Endothelial cell of umbilical vein (primary cell): ENCODE data around the gene ADTRP. TPM values are rescaled to one million over a fixed set of nuclear protein-coding genes. Genes with fewer than 3 reads are reported as not detected.

Experiments
- BruUV-seq: library from RNA; stranded (reverse); fragments of 400-500 nt; replicated peaks from 2 replicates; lab custom pipeline; 2021; lab: Mats Ljungman, UMichigan
- CTCF ChIA-PET: fragments of 300-600, 350-600 bp; sonication (Branson Sonifier 250); formaldehyde crosslinking; loops from one replicate; lab custom pipeline; 2021; ENCODE audit warnings: antibody characterized with exemption, inconsistent platforms; lab: Charles Lee
- POLR2A ChIA-PET: fragments of 300-600, 350-600 bp; sonication (Branson Sonifier 250); formaldehyde crosslinking; loops from one replicate; lab custom pipeline; 2021; ENCODE audit warnings: antibody characterized with exemption, inconsistent platforms; lab: Charles Lee
- DNase-seq: peaks from one replicate; pipeline ENCODE4 v3.0.0-alpha.2; 2011; ENCODE audit warnings: low read depth, low spot score
- FAIRE-seq: peaks from 2 replicates; lab custom pipeline; 2011; peaks lifted over from hg19 to GRCh38; lab: Jason Lieb, UNC
- H2AFZ ChIP-seq: 2 replicates; pipeline ENCODE4 v1.6.0; 2012; ENCODE audit warnings: low read depth, low read length, control low read depth, inconsistent platforms
- H3K27ac ChIP-seq: 2 replicates; pipeline ENCODE4 v1.5.1; 2011; ENCODE audit warnings: low read depth, mild to moderate bottlenecking, control low read depth, low read length, moderate library complexity; ENCODE audit not compliant: insufficient read depth
- H3K27me3 ChIP-seq, 2 experiments: 2 replicates each; pipeline versions ENCODE4 v1.6.0 to v1.6.1; 2011; ENCODE audit warnings: low read length in 2 of 2, mixed read lengths in 1 of 2; ENCODE audit not compliant: control insufficient read depth in 2 of 2, insufficient read depth in 2 of 2
- H3K36me3 ChIP-seq, 2 experiments: 2 replicates in 1 of 2; 3 replicates in 1 of 2; pipeline ENCODE4 v1.5.1; 2011; ENCODE audit warnings: low read length in 2 of 2, mild to moderate bottlenecking in 1 of 2, moderate library complexity in 1 of 2; ENCODE audit not compliant: control insufficient read depth in 2 of 2, insufficient read depth in 2 of 2; ENCODE audit errors: extremely low read depth in 1 of 2
- H3K4me1 ChIP-seq: 3 replicates; pipeline ENCODE4 v1.5.1; 2011; ENCODE audit warnings: mild to moderate bottlenecking, low read length; ENCODE audit not compliant: control insufficient read depth, insufficient read depth; ENCODE audit errors: extremely low read depth
- H3K4me2 ChIP-seq: 2 replicates; pipeline ENCODE4 v1.6.1; 2011; ENCODE audit warnings: low read length, control low read depth, mixed read lengths; ENCODE audit not compliant: insufficient read depth
- H3K4me3 ChIP-seq, 3 experiments: fragments of 200-600 bp in 1 of 3; sonication (generic), shearing (Covaris generic) in 1 of 3; replicated peaks in 1 of 3; 2 replicates each; pipeline ENCODE4 v1.5.1; 2011 to 2016; ENCODE audit warnings: control low read depth in 3 of 3, low read length in 3 of 3, mild to moderate bottlenecking in 2 of 3, inconsistent platforms in 1 of 3, low read depth in 1 of 3, moderate library complexity in 1 of 3; ENCODE audit not compliant: insufficient read depth in 1 of 3
- H3K79me2 ChIP-seq: 2 replicates; pipeline ENCODE4 v1.6.0; 2012; ENCODE audit warnings: low read length, inconsistent platforms; ENCODE audit not compliant: control insufficient read depth, insufficient read depth
- H3K9ac ChIP-seq: replicated peaks from 2 replicates; pipeline ENCODE3; 2011; ENCODE audit warnings: low read length, control low read depth; ENCODE audit not compliant: insufficient read depth; ENCODE audit errors: extremely low read depth
- H3K9me1 ChIP-seq: replicated peaks from 3 replicates; pipeline ENCODE4 v1.6.0; 2011; ENCODE audit warnings: mild to moderate bottlenecking, low read length; ENCODE audit not compliant: control insufficient read depth, insufficient read depth; ENCODE audit errors: extremely low read depth
- H3K9me3 ChIP-seq: replicated peaks from 2 replicates; pipeline ENCODE4 v1.5.1; 2012; ENCODE audit warnings: low read length, inconsistent platforms; ENCODE audit not compliant: control insufficient read depth, insufficient read depth
- H4K20me1 ChIP-seq: replicated peaks from 2 replicates; pipeline ENCODE3; 2011; ENCODE audit warnings: mild to moderate bottlenecking, low read length; ENCODE audit not compliant: control insufficient read depth, insufficient read depth; ENCODE audit errors: extremely low read depth
- EZH2 ChIP-seq: IDR thresholded peaks from 2 replicates; pipeline ENCODE4 v1.6.1; 2012; ENCODE audit warnings: borderline replicate concordance, low read depth, mild to moderate bottlenecking, moderate library complexity, low read length, inconsistent platforms; ENCODE audit not compliant: severe bottlenecking
- FOS ChIP-seq: IDR thresholded peaks from 2 replicates; pipeline ENCODE4 v1.6.1; 2011; ENCODE audit warnings: mild to moderate bottlenecking, low read length, moderate library complexity, borderline replicate concordance; ENCODE audit not compliant: insufficient read depth
- GATA2 ChIP-seq: IDR thresholded peaks from 2 replicates; pipeline ENCODE4 v1.7.0; 2011; ENCODE audit warnings: low read depth, mild to moderate bottlenecking, moderate library complexity, mixed read lengths, low read length; ENCODE audit not compliant: insufficient read length, insufficient read depth
- JUN ChIP-seq: IDR thresholded peaks from 2 replicates; pipeline ENCODE4 v1.6.1; 2011; ENCODE audit warnings: borderline replicate concordance, low read depth; ENCODE audit not compliant: insufficient read length, insufficient read depth
- MYC ChIP-seq: IDR thresholded peaks from one replicate; pipeline ENCODE4 v1.6.1; 2011; ENCODE audit warnings: mild to moderate bottlenecking, low read depth, low read length
- POLR2A ChIP-seq: IDR thresholded peaks from 2 replicates; pipeline ENCODE4 v1.6.1; 2012; ENCODE audit warnings: low read depth, mild to moderate bottlenecking, control low read depth, low read length
- POLR2AphosphoS5 ChIP-seq: IDR thresholded peaks from 2 replicates; pipeline ENCODE4 v1.6.1; 2012; ENCODE audit warnings: low read depth, mild to moderate bottlenecking, control low read depth, low read length, moderate library complexity; ENCODE audit not compliant: insufficient read depth
- dilution Hi-C: fragments of 300-500 bp; cut with MboI; formaldehyde crosslinking; loops from one replicate; pipeline ENCODE4 v1.15.0; 2019; ENCODE audit warnings: low sequenced_read_pairs; ENCODE audit not compliant: extremely low pct_ligation_motif_present
- intact Hi-C: fragments of 100-400 bp; cut with micrococcal nuclease; formaldehyde crosslinking; loops from one replicate; pipeline ENCODE4 v1.10.0; 2022
- polyA plus RNA-seq, 4 experiments: library from polyadenylated mRNA; depleted of rRNA in 3 of 4; stranded (reverse) in 3 of 4; unstranded in 1 of 4; fragments of >200 nt; gene quantifications; 2 replicates each; pipeline versions ENCODE4 v1.2.1 to v1.2.3, GENCODE V29; 2011 to 2012; ENCODE audit warnings: missing spikeins in 1 of 4
- total RNA-seq: library from RNA; stranded (reverse); gene quantifications from 2 replicates; pipeline ENCODE4 v1.2.3, GENCODE V29; 2021
- TF ChIP-seq, protein P1 (sequence below), 2 donors: IDR thresholded peaks; 1 replicate in 1 of 2; 2 replicates in 1 of 2; pipeline ENCODE4 v1.5.1; 2011; ENCODE audit warnings: low read length in 2 of 2, mild to moderate bottlenecking in 2 of 2, moderate library complexity in 2 of 2, control low read depth in 1 of 2, inconsistent platforms in 1 of 2, low read depth in 1 of 2; ENCODE audit not compliant: insufficient read depth in 1 of 2; ENCODE audit errors: extremely low read depth in 1 of 2
- TF ChIP-seq, protein P2 (sequence below): IDR thresholded peaks from 2 replicates; pipeline ENCODE4 v1.6.1; 2011; ENCODE audit not compliant: insufficient read depth, insufficient read length

ADTRP gene
- total and polyA plus RNA-seq, 2 donors (not counting 3 experiments of a cell fraction or from before 2014, with no cell fraction given): 3.3 to 4.4 TPM

DNA sequence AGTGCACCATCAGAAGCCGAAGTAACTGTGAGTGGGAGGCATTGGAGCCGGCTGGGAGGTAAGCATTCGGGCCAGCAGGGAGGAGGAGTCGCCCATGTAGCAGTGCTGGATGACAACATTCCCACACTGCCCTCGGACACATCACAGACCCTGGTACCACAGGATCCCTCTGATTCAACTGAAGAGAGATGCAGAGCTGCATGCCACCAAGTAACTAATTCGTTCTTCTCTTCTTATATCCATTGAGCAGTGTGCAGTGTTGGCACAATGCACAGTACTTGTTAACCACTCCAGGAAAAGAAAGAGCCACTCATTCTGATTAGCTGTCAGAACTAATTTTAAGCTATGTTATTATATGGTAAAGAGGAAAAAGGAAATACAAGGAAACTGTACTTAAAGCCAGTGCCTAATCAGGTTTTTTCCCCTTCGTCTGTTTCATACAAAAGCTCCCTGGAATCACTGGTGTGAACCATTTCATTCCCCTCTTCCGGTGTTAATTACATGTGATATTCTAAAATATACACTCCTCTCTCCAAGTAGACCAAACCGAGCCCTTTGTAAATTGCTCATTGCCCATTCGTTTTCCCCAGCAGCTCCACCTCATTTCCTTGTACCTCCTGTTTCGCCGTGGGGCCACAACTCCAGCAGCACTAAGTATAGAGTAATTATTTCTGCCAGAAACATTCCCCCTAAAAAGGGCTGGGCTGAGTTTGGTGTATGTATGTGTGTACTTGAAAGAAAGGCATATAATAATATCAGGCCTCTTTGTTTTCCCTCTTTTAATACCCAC, 32.4 kb upstream of the ADTRP start:
- ChIA-PET CTCF (interaction anchor here (0.9 kb wide), 1 partner anchor 28 kb away, joined by 3 read pairs; no protein-coding TSS in a partner anchor), POLR2A (no interaction called here)
- H3K79me2 ChIP-seq: no peaks in the 10 kb centered on the region
- H3K27ac ChIP-seq: no peak overlapping the region
- H3K9me1 ChIP-seq: no peaks in the 10 kb centered on the region
- H3K36me3 ChIP-seq: no peaks in the 10 kb centered on the region
- H3K4me3 ChIP-seq: no peak overlapping the region
- no peak overlapping the region for H2AFZ ChIP-seq
- no peaks in the 10 kb centered on the region for H3K4me1 ChIP-seq
- BruUV-seq: no TSS peak
- intact Hi-C loops: no loop called here
- dilution Hi-C loops: no loop called here
- DNase-seq (no peak), FAIRE-seq (no peak)
- no peaks in the 10 kb centered on the region for H3K27me3 ChIP-seq
- H3K4me2 ChIP-seq: no peak overlapping the region
- no peaks in the 10 kb centered on the region for H3K9me3 ChIP-seq
- no peaks in the 10 kb centered on the region for H4K20me1 ChIP-seq
- H3K9ac ChIP-seq: no peak overlapping the region
- TF ChIP-seq, protein P1, sequence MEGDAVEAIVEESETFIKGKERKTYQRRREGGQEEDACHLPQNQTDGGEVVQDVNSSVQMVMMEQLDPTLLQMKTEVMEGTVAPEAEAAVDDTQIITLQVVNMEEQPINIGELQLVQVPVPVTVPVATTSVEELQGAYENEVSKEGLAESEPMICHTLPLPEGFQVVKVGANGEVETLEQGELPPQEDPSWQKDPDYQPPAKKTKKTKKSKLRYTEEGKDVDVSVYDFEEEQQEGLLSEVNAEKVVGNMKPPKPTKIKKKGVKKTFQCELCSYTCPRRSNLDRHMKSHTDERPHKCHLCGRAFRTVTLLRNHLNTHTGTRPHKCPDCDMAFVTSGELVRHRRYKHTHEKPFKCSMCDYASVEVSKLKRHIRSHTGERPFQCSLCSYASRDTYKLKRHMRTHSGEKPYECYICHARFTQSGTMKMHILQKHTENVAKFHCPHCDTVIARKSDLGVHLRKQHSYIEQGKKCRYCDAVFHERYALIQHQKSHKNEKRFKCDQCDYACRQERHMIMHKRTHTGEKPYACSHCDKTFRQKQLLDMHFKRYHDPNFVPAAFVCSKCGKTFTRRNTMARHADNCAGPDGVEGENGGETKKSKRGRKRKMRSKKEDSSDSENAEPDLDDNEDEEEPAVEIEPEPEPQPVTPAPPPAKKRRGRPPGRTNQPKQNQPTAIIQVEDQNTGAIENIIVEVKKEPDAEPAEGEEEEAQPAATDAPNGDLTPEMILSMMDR (IDR thresholded peaks at IDR 0.05; ENCODE audit: extremely low read depth in 1 of 2, insufficient read depth in 1 of 2, low read depth in 1 of 2, low read length in 2 of 2): no peak
- TF ChIP-seq POLR2A (no peak), EZH2 (no peak), JUN (no peak), POLR2AphosphoS5 (no peak), MYC (no peak), FOS (no peak), GATA2 (no peak)
- TF ChIP-seq, protein P2, sequence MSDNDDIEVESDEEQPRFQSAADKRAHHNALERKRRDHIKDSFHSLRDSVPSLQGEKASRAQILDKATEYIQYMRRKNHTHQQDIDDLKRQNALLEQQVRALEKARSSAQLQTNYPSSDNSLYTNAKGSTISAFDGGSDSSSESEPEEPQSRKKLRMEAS: no peak
